GM21515 (cell line): ENCODE results near the gene CXCL3.

ENCODE experiments used
- ATAC-seq: cut with Tn5 transposase; IDR thresholded peaks from one replicate; pipeline ENCODE4 v1.9.1; 2021; ENCODE audit not compliant: unreplicated experiment

The CXCL3 gene

GRCh38 chr4:74016068-74016467 is 22.4 kb downstream of the CXCL3 start:
- ATAC-seq: no peak

- ATAC-seq: no peak
Observed at GRCh38 chr4:74015126-74015780, 23.2 kb downstream of the CXCL3 start.

GRCh38 chr4:74014332-74014731 is 24.2 kb downstream of the CXCL3 start:
- ATAC-seq: no peak

GRCh38 chr4:74013264-74013663 is 25.2 kb downstream of the CXCL3 start:
- ATAC-seq: no peak

GRCh38 chr4:74012130-74012529 is 26.4 kb downstream of the CXCL3 start:
- no peak for ATAC-seq

- ATAC-seq: no peak
Observed at GRCh38 chr4:74009307-74009706, 29.2 kb downstream of the CXCL3 start.

- no peak for ATAC-seq
Observed at GRCh38 chr4:74006009-74006476, 32.4 kb downstream of the CXCL3 start.

GRCh38 chr4:74005528-74005927 is 33.0 kb downstream of the CXCL3 start:
- no peak for ATAC-seq

GRCh38 chr4:74004668-74005067 is 33.8 kb downstream of the CXCL3 start:
- ATAC-seq: no peak

- ATAC-seq: no peak
Observed at GRCh38 chr4:74000301-74000700, 38.2 kb downstream of the CXCL3 start.

- no peak for ATAC-seq
Observed at GRCh38 chr4:73998040-73999011, 40.2 kb downstream of the CXCL3 start, which contains the start of gene CXCL5. Gene CXCL5, minus strand, starts transcription at chr4:73998677. Its CDS starts 96 bp downstream, at chr4:73998581.

GRCh38 chr4:73992050-73992449 is 46.4 kb downstream of the CXCL3 start:
- no peak for ATAC-seq

- no peak for ATAC-seq
Observed at GRCh38 chr4:73991742-73992000, 46.8 kb downstream of the CXCL3 start.

- ATAC-seq: no peak
Observed at GRCh38 chr4:73990988-73991741, 47.3 kb downstream of the CXCL3 start.

GRCh38 chr4:73989928-73990327 is 48.6 kb downstream of the CXCL3 start:
- ATAC-seq: no peak

GRCh38 chr4:73989031-73989430 is 49.5 kb downstream of the CXCL3 start:
- ATAC-seq: no peak

GRCh38 chr4:73988061-73988460 is 50.4 kb downstream of the CXCL3 start, which contains the start of gene PPBP:
Gene PPBP, minus strand, starts transcription at chr4:73988190. Its CDS starts 87 bp downstream, at chr4:73988103.
- no peak for ATAC-seq
